SK-N-SH (cell line): Measurements from ENCODE around the gene F13B. TPM values are rescaled to one million over a fixed set of nuclear protein-coding genes. Genes with fewer than 3 reads are reported as not detected.
"Not testable (repeated sequence)": the region's sequence is repeated elsewhere in the genome, so short reads cannot be mapped to it uniquely, and the experiment has no call there.

Experiments used
- CTCF ChIA-PET: fragments of 300-600, 350-600 bp; formaldehyde crosslinking; extraction: SDS; loops from one replicate; lab custom pipeline; 2021; lab: Yijun Ruan, JAX
- POLR2A ChIA-PET: fragments of 350-600 bp; sonication (Branson Sonifier 250); formaldehyde crosslinking; extraction: SDS; loops from one replicate; lab custom pipeline; 2020; ENCODE audit warnings: antibody characterized with exemption, inconsistent platforms; lab: Yijun Ruan, JAX
- DNase-seq: peaks from one replicate; pipeline ENCODE4 v3.0.0; 2012
- H2AFZ ChIP-seq: fragments of 200-600 bp; sonication (generic); 2 replicates; pipeline ENCODE4 v1.8.1; 2016; ENCODE audit warnings: antibody characterized with exemption, mild to moderate bottlenecking, low read depth
- H3F3A ChIP-seq: fragments of 200-600 bp; sonication (generic); replicated peaks from 2 replicates; pipeline ENCODE3; 2016; ENCODE audit warnings: antibody characterized with exemption, mild to moderate bottlenecking; ENCODE audit not compliant: insufficient read depth
- H3K27ac ChIP-seq, 2 experiments: fragments of 200-500 bp in 1 of 2; fragments of 200-600 bp in 1 of 2; sonication (Bioruptor generic) in 1 of 2; sonication (generic), shearing (Covaris generic) in 1 of 2; 2 replicates each; pipeline versions ENCODE4 v1.5.1 to v1.6.1; 2014 to 2016; ENCODE audit warnings: low read depth in 2 of 2, inconsistent platforms in 1 of 2, low read length in 1 of 2, mild to moderate bottlenecking in 1 of 2, mixed read lengths in 1 of 2
- H3K27me3 ChIP-seq: fragments of 200-600 bp; sonication (generic), shearing (Covaris generic); 2 replicates; pipeline ENCODE4 v1.6.1; 2016; ENCODE audit warnings: mixed run types; ENCODE audit not compliant: insufficient read depth
- H3K36me3 ChIP-seq, 2 experiments: fragments of 200-500 bp in 1 of 2; fragments of 200-600 bp in 1 of 2; sonication (Bioruptor generic) in 1 of 2; sonication (generic) in 1 of 2; replicated peaks in 1 of 2; 2 replicates each; pipeline versions ENCODE3 to v1.5.1; 2014 to 2016; ENCODE audit warnings: low read length in 1 of 2, mild to moderate bottlenecking in 1 of 2; ENCODE audit not compliant: insufficient read depth in 2 of 2, control insufficient read depth in 1 of 2
- H3K4me1 ChIP-seq, 2 experiments: fragments of 200-500 bp in 1 of 2; fragments of 200-600 bp in 1 of 2; sonication (Bioruptor generic) in 1 of 2; sonication (generic), shearing (Covaris generic) in 1 of 2; 2 replicates each; pipeline versions ENCODE4 v1.5.1 to v1.6.1; 2014 to 2016; ENCODE audit warnings: low read depth in 1 of 2, low read length in 1 of 2, mixed run types in 1 of 2; ENCODE audit not compliant: insufficient read depth in 2 of 2, control insufficient read depth in 1 of 2
- H3K4me2 ChIP-seq: fragments of 200-600 bp; sonication (generic), shearing (Covaris generic); 2 replicates; pipeline ENCODE4 v1.6.1; 2017; ENCODE audit warnings: mixed run types
- H3K4me3 ChIP-seq, 2 experiments: fragments of 200-500 bp in 1 of 2; fragments of 200-600 bp in 1 of 2; sonication (Bioruptor generic) in 1 of 2; sonication (generic), shearing (Covaris generic) in 1 of 2; 2 replicates each; pipeline versions ENCODE4 v1.5.1 to v1.8.1; 2014 to 2016; ENCODE audit warnings: low read depth in 2 of 2, inconsistent platforms in 1 of 2, low read length in 1 of 2, mild to moderate bottlenecking in 1 of 2, mixed read lengths in 1 of 2, moderate library complexity in 1 of 2
- H3K79me2 ChIP-seq: fragments of 200-600 bp; sonication (generic); 2 replicates; pipeline ENCODE4 v1.8.1; 2017; ENCODE audit warnings: mild to moderate bottlenecking; ENCODE audit not compliant: insufficient read depth
- H3K9ac ChIP-seq: fragments of 200-600 bp; sonication (generic); 2 replicates; pipeline ENCODE4 v1.6.1; 2017; ENCODE audit warnings: mixed run types
- H3K9me2 ChIP-seq: fragments of 200-600 bp; sonication (generic); 2 replicates; pipeline ENCODE4 v1.6.1; 2017; ENCODE audit warnings: mixed run types
- H3K9me3 ChIP-seq: fragments of 200-600 bp; sonication (generic); 2 replicates; pipeline ENCODE4 v1.6.1; 2017; ENCODE audit warnings: mixed run types, mild to moderate bottlenecking, moderate library complexity
- H4K20me1 ChIP-seq: fragments of 200-600 bp; sonication (generic); 2 replicates; pipeline ENCODE4 v1.6.1; 2017; ENCODE audit warnings: mild to moderate bottlenecking, mixed run types; ENCODE audit not compliant: insufficient read depth
- CHD2 ChIP-seq: fragments of 150-350 bp; IDR thresholded peaks from 2 replicates; pipeline ENCODE4 v1.6.1; 2018; ENCODE audit warnings: low read length; ENCODE audit not compliant: partially characterized antibody
- EZH2phosphoT487 ChIP-seq: fragments of 200-600 bp; sonication (generic); IDR thresholded peaks from 2 replicates; pipeline ENCODE4 v1.6.1; 2017; ENCODE audit warnings: low read depth, mixed run types, mild to moderate bottlenecking, antibody characterized with exemption, moderate library complexity, borderline replicate concordance
- FOXM1 ChIP-seq: IDR thresholded peaks from 2 replicates; pipeline ENCODE4 v1.4.0; 2012; ENCODE audit warnings: low read depth, mild to moderate bottlenecking
- GABPA ChIP-seq: IDR thresholded peaks from 2 replicates; pipeline ENCODE4 v1.4.0; 2012; ENCODE audit warnings: low read depth, mild to moderate bottlenecking
- GATA2 ChIP-seq: sonication (generic); formaldehyde crosslinking; IDR thresholded peaks from 2 replicates; pipeline ENCODE4 v1.5.0; 2020; ENCODE audit warnings: mild to moderate bottlenecking, missing genetic modification reagents
- MEF2A ChIP-seq: IDR thresholded peaks from 2 replicates; pipeline ENCODE4 v1.4.0; 2012; ENCODE audit warnings: low read depth, borderline replicate concordance
- NFIC ChIP-seq: IDR thresholded peaks from 2 replicates; pipeline ENCODE4 v1.4.0; 2012; ENCODE audit warnings: borderline replicate concordance
- POLR2AphosphoS5 ChIP-seq: IDR thresholded peaks from 2 replicates; pipeline ENCODE4 v1.6.1; 2012; ENCODE audit warnings: low read depth, low read length
- RAD21 ChIP-seq: IDR thresholded peaks from 2 replicates; pipeline ENCODE4 v1.6.1; 2012; ENCODE audit warnings: mild to moderate bottlenecking, low read length
- RCOR1 ChIP-seq: fragments of 150-350 bp; IDR thresholded peaks from 2 replicates; pipeline ENCODE4 v1.6.1; 2017; ENCODE audit warnings: antibody characterized with exemption, low read length
- RFX5 ChIP-seq: IDR thresholded peaks from 2 replicates; pipeline ENCODE4 v1.6.1; 2012; ENCODE audit warnings: mild to moderate bottlenecking, improper control_type of control experiment, low read length
- RXRA ChIP-seq: IDR thresholded peaks from 2 replicates; pipeline ENCODE4 v1.4.0; 2012; ENCODE audit warnings: low read depth, mild to moderate bottlenecking, borderline replicate concordance
- SIN3A ChIP-seq: IDR thresholded peaks from 2 replicates; pipeline ENCODE4 v1.6.1; 2012; ENCODE audit warnings: low read depth, mild to moderate bottlenecking, low read length, moderate library complexity, borderline replicate concordance
- SMC3 ChIP-seq: IDR thresholded peaks from 2 replicates; pipeline ENCODE4 v1.6.1; 2012; ENCODE audit warnings: low read depth, low read length, improper control_type of control experiment
- YY1 ChIP-seq: IDR thresholded peaks from 2 replicates; pipeline ENCODE4 v1.4.0; 2012; ENCODE audit warnings: low read depth, mild to moderate bottlenecking
- WGBS: methylation state at CpG from one replicate; pipeline ENCODE4 v1.1.6; 2017; ENCODE audit warnings: low lambda C conversion rate; 5-methylcytosine and 5-hydroxymethylcytosine counted together
- polyA plus RNA-seq, 3 experiments: library from polyadenylated mRNA; depleted of rRNA; stranded (reverse); fragments of >200 nt; gene quantifications; 2 replicates each; pipeline ENCODE4 v1.2.3, GENCODE V29; 2012
- TF ChIP-seq, protein P1 (sequence below): IDR thresholded peaks from 2 replicates; pipeline ENCODE4 v1.4.0; 2012; ENCODE audit warnings: low read depth, borderline replicate concordance
- TF ChIP-seq, protein P2 (sequence below): fragments of 150-350 bp; IDR thresholded peaks from 2 replicates; pipeline ENCODE4 v1.6.1; 2017; ENCODE audit warnings: antibody characterized with exemption, low read length, low read depth, borderline replicate concordance
- TF ChIP-seq, protein P3 (sequence below): IDR thresholded peaks from 2 replicates; pipeline ENCODE4 v1.4.0; 2012; ENCODE audit warnings: low read depth
- TF ChIP-seq, protein P4 (sequence below): fragments of 150-350 bp; IDR thresholded peaks from 2 replicates; pipeline ENCODE4 v1.6.1; 2016; ENCODE audit warnings: mild to moderate bottlenecking, low read depth, low read length
- TF ChIP-seq, protein P5 (sequence below): IDR thresholded peaks from 2 replicates; pipeline ENCODE4 v1.4.0; 2012; ENCODE audit warnings: low read depth, borderline replicate concordance

The F13B gene
- polyA plus RNA-seq, 1 of the 3 experiments (the other 2 are of a cell fraction) = not detected

DNA sequence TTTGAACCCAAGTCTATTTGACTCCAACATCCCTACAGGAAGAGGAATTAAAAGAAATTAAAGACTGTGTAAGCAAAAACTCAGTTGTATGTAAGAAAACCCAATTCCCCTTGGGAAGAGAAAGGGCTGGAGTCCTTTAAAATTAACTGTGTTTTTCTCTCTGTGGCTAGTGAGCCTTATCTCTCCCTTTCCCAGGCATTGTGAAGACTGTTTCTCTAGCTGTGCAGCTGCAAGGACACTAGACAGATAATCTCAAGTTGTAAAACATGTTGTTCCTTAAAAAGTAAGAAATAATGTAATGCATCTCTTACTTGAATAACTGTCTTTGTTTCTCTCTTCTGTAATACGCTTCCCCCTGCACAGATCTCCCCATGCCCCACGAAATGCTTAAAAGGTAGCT, 29.9 kb upstream of the F13B start:
- CTCF ChIA-PET = interaction anchor here (0.6 kb wide), 1 partner anchor 331 kb away, joined by 3 read pairs; no protein-coding TSS in a partner anchor
- H3K9ac ChIP-seq, H3K27me3 ChIP-seq, H2AFZ ChIP-seq, DNase-seq, H3K4me2 ChIP-seq, H3K79me2 ChIP-seq, POLR2A ChIA-PET, H3K27ac ChIP-seq, H3K4me1 ChIP-seq, H4K20me1 ChIP-seq, H3K9me3 ChIP-seq, H3K4me3 ChIP-seq, H3K9me2 ChIP-seq: not testable (repeated sequence)
- 94% methylated on average over 2 of the region's 2 CpGs for WGBS
- Histone ChIP-seq H3K36me3 (peaks cover 30 to 31% of the 10 kb centered on the region in 2 experiments), H3F3A (peaks cover 17% of the 10 kb centered on the region)

DNA sequence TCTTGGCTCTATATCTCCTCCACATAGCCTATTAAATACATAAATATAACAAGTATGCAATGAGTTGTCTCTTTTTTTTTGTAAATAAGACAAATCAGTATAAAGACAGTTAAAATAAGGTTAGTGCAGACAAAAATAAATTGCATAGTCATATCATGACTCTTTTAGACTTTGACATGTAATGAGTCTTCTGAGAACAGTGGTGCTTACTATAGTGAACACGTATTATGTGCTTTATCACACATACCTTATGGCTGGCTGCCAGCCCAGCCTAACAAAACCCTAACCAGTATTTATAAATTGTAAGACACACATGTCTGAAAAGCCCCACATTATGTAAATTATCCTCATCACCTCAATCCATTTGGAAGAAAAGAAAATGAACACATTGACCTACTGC, 29.1 kb upstream of the F13B start:
- Histone ChIP-seq H3K36me3 (peaks cover 38 to 40% of the 10 kb centered on the region in 2 experiments), H3K4me3 (no peak overlapping the region), H3K79me2 (0 out of 2 replicates have a peak, but pooled peaks cover 4% of the 10 kb centered on the region), H3K27ac (no peak overlapping the region), H3F3A (peaks cover 14% of the 10 kb centered on the region), H3K4me1 (no peaks in the 10 kb centered on the region; a peak in 1 of 4 replicates), H4K20me1 (no peaks in the 10 kb centered on the region), H3K9me2 (no peaks in the 10 kb centered on the region), H2AFZ (peak overlapping the region; percentile 49; the same call in 1 of the 2 replicates), H3K9ac (no peak overlapping the region), H3K27me3 (no peaks in the 10 kb centered on the region), H3K4me2 (no peak overlapping the region), H3K9me3 (no peaks in the 10 kb centered on the region)
- WGBS = 96% methylated on average over 1 of the region's 1 CpG
- ChIA-PET CTCF (no interaction called here), POLR2A (no interaction called here)
- TF ChIP-seq, protein P1, sequence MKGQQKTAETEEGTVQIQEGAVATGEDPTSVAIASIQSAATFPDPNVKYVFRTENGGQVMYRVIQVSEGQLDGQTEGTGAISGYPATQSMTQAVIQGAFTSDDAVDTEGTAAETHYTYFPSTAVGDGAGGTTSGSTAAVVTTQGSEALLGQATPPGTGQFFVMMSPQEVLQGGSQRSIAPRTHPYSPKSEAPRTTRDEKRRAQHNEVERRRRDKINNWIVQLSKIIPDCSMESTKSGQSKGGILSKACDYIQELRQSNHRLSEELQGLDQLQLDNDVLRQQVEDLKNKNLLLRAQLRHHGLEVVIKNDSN = no peak
- TF ChIP-seq MEF2A = no peak
- TF ChIP-seq CHD2 = no peak
- no peak for TF ChIP-seq GATA2 (CRISPR knock-in tag)
- no peak for TF ChIP-seq FOXM1
- TF ChIP-seq NFIC = no peak
- TF ChIP-seq YY1 = no peak
- TF ChIP-seq POLR2AphosphoS5 = no peak
- TF ChIP-seq, protein P2, sequence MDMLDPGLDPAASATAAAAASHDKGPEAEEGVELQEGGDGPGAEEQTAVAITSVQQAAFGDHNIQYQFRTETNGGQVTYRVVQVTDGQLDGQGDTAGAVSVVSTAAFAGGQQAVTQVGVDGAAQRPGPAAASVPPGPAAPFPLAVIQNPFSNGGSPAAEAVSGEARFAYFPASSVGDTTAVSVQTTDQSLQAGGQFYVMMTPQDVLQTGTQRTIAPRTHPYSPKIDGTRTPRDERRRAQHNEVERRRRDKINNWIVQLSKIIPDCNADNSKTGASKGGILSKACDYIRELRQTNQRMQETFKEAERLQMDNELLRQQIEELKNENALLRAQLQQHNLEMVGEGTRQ = no peak
- TF ChIP-seq, protein P3, sequence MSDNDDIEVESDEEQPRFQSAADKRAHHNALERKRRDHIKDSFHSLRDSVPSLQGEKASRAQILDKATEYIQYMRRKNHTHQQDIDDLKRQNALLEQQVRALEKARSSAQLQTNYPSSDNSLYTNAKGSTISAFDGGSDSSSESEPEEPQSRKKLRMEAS = no peak
- no peak for TF ChIP-seq SIN3A
- TF ChIP-seq GABPA = no peak
- no peak for TF ChIP-seq SMC3
- TF ChIP-seq RAD21 = no peak
- TF ChIP-seq RXRA = no peak
- no peak for TF ChIP-seq RFX5
- TF ChIP-seq EZH2phosphoT487 = no peak
- no peak for TF ChIP-seq RCOR1
- TF ChIP-seq, protein P4, sequence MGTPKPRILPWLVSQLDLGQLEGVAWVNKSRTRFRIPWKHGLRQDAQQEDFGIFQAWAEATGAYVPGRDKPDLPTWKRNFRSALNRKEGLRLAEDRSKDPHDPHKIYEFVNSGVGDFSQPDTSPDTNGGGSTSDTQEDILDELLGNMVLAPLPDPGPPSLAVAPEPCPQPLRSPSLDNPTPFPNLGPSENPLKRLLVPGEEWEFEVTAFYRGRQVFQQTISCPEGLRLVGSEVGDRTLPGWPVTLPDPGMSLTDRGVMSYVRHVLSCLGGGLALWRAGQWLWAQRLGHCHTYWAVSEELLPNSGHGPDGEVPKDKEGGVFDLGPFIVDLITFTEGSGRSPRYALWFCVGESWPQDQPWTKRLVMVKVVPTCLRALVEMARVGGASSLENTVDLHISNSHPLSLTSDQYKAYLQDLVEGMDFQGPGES = no peak
- TF ChIP-seq, protein P5, sequence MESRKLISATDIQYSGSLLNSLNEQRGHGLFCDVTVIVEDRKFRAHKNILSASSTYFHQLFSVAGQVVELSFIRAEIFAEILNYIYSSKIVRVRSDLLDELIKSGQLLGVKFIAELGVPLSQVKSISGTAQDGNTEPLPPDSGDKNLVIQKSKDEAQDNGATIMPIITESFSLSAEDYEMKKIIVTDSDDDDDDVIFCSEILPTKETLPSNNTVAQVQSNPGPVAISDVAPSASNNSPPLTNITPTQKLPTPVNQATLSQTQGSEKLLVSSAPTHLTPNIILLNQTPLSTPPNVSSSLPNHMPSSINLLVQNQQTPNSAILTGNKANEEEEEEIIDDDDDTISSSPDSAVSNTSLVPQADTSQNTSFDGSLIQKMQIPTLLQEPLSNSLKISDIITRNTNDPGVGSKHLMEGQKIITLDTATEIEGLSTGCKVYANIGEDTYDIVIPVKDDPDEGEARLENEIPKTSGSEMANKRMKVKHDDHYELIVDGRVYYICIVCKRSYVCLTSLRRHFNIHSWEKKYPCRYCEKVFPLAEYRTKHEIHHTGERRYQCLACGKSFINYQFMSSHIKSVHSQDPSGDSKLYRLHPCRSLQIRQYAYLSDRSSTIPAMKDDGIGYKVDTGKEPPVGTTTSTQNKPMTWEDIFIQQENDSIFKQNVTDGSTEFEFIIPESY = no peak
- DNase-seq = no peak
